HepG2 (cell line): Measurements from ENCODE around the gene TIA1. TPM values are rescaled to one million over a fixed set of nuclear protein-coding genes. Genes with fewer than 3 reads are reported as not detected.

ENCODE experiments used
- ATF3 ChIP-seq: sonication (generic); formaldehyde crosslinking; IDR thresholded peaks from 2 replicates; pipeline ENCODE4 v1.4.0; 2020; ENCODE audit warnings: missing genetic modification reagents
- ATM ChIP-seq: fragments of 450-650 bp; IDR thresholded peaks from 2 replicates; pipeline ENCODE4 v1.7.1; 2017; ENCODE audit warnings: mild to moderate bottlenecking, borderline replicate concordance
- FOXA1 ChIP-seq, 2 experiments: fragments of 450-650 bp in 1 of 2; sonication (generic) in 1 of 2; formaldehyde crosslinking in 1 of 2; IDR thresholded peaks; 2 replicates each; pipeline versions ENCODE4 v1.4.0 to v1.6.1; 2016 to 2020; ENCODE audit warnings: missing genetic modification reagents in 1 of 2
- FOXC1 ChIP-seq: sonication (generic); formaldehyde crosslinking; IDR thresholded peaks from 2 replicates; pipeline ENCODE4 v1.8.0; 2022; ENCODE audit warnings: mild to moderate bottlenecking, missing genetic modification reagents, borderline replicate concordance
- GATAD2A ChIP-seq: IDR thresholded peaks from 2 replicates; pipeline ENCODE4 v1.6.1; 2016
- GLMP ChIP-seq: sonication (generic); formaldehyde crosslinking; IDR thresholded peaks from 2 replicates; pipeline ENCODE4 v1.9.0; 2021; ENCODE audit warnings: missing genetic modification reagents, mild to moderate bottlenecking, borderline replicate concordance
- HNRNPK ChIP-seq: fragments of 200-400 bp; formaldehyde crosslinking; IDR thresholded peaks from 2 replicates; pipeline ENCODE4 v1.6.1; 2018; ENCODE audit warnings: low read length, low read depth, moderate library complexity, mild to moderate bottlenecking; ENCODE audit not compliant: poor library complexity, severe bottlenecking
- HOXA5 ChIP-seq: sonication (generic); formaldehyde crosslinking; IDR thresholded peaks from 2 replicates; pipeline ENCODE4 v1.4.0; 2020; ENCODE audit warnings: missing genetic modification reagents
- KLF16 ChIP-seq, 2 experiments: sonication (generic) in 1 of 2; formaldehyde crosslinking in 1 of 2; IDR thresholded peaks; 2 replicates each; pipeline versions ENCODE4 v1.6.1 to v1.8.0; 2016 to 2023; ENCODE audit warnings: missing genetic modification reagents in 2 of 2, missing compliant biosample characterization in 1 of 2
- MYC ChIP-seq: sonication (generic); formaldehyde crosslinking; IDR thresholded peaks from 2 replicates; pipeline ENCODE4 v1.9.0; 2021; ENCODE audit warnings: missing genetic modification reagents, borderline replicate concordance
- NCOA1 ChIP-seq: sonication (generic); formaldehyde crosslinking; IDR thresholded peaks from 2 replicates; pipeline ENCODE4 v1.9.0; 2021; ENCODE audit warnings: missing genetic modification reagents
- SOX13 ChIP-seq, 3 experiments: fragments of 450-650 bp in 1 of 3; sonication (generic) in 1 of 3; formaldehyde crosslinking in 1 of 3; IDR thresholded peaks in 2 of 3; conservative IDR thresholded peaks in 1 of 3; 2 replicates each; pipeline versions ENCODE4 v1.5.0 to v1.6.1; 2016 to 2020; ENCODE audit warnings: antibody characterized with exemption in 1 of 3, mild to moderate bottlenecking in 1 of 3, missing compliant biosample characterization in 1 of 3, missing genetic modification reagents in 1 of 3, moderate library complexity in 1 of 3
- SRF ChIP-seq: IDR thresholded peaks from 2 replicates; pipeline ENCODE4 v1.6.1; 2011; ENCODE audit warnings: mild to moderate bottlenecking, low read depth, low read length, moderate library complexity
- SUZ12 ChIP-seq: fragments of 150-350 bp; IDR thresholded peaks from 2 replicates; pipeline ENCODE4 v1.6.1; 2014; ENCODE audit warnings: low read depth, low read length
- TBX2 ChIP-seq: sonication (generic); formaldehyde crosslinking; IDR thresholded peaks from 2 replicates; pipeline ENCODE4 v1.5.0; 2020; ENCODE audit warnings: missing genetic modification reagents, mild to moderate bottlenecking, borderline replicate concordance
- ZNF30 ChIP-seq: sonication (generic); formaldehyde crosslinking; IDR thresholded peaks from 2 replicates; pipeline ENCODE4 v1.5.0; 2020; ENCODE audit warnings: mild to moderate bottlenecking, missing genetic modification reagents
- polyA plus RNA-seq, 8 experiments: library from polyadenylated mRNA; depleted of rRNA in 3 of 8; stranded (reverse) in 7 of 8; unstranded in 1 of 8; fragments of >200 nt; fragmentation: Illumina TruSeq in 4 of 8; extraction: Trizol in 4 of 8; gene quantifications; 2 replicates each; pipeline versions ENCODE4 v1.2.1 to v1.2.3, GENCODE V29; 2011 to 2016; ENCODE audit warnings: low read depth in 4 of 8, missing spikeins in 1 of 8, mixed read lengths in 1 of 8; ENCODE audit not compliant: insufficient read depth in 1 of 8
- total RNA-seq, 5 experiments: library from RNA; depleted of rRNA; stranded (reverse); fragments of >200 nt; fragmentation: Illumina TruSeq; extraction: Trizol; gene quantifications; 2 replicates each; pipeline ENCODE4 v1.2.3, GENCODE V29; 2016; ENCODE audit warnings: low read depth in 1 of 5
- TF ChIP-seq, protein P1 (sequence below): sonication (generic); formaldehyde crosslinking; IDR thresholded peaks from 2 replicates; pipeline ENCODE4 v1.5.0; 2020; ENCODE audit warnings: mild to moderate bottlenecking, missing genetic modification reagents
- TF ChIP-seq, protein P2 (sequence below): sonication (generic); formaldehyde crosslinking; IDR thresholded peaks from 2 replicates; pipeline ENCODE4 v1.4.0; 2020; ENCODE audit warnings: missing genetic modification reagents, borderline replicate concordance

Gene TIA1
- total and polyA plus RNA-seq, 2 of the 13 experiments (the other 11 are each of a cell fraction or from before 2014, with no cell fraction given) = 209 to 319 TPM

DNA sequence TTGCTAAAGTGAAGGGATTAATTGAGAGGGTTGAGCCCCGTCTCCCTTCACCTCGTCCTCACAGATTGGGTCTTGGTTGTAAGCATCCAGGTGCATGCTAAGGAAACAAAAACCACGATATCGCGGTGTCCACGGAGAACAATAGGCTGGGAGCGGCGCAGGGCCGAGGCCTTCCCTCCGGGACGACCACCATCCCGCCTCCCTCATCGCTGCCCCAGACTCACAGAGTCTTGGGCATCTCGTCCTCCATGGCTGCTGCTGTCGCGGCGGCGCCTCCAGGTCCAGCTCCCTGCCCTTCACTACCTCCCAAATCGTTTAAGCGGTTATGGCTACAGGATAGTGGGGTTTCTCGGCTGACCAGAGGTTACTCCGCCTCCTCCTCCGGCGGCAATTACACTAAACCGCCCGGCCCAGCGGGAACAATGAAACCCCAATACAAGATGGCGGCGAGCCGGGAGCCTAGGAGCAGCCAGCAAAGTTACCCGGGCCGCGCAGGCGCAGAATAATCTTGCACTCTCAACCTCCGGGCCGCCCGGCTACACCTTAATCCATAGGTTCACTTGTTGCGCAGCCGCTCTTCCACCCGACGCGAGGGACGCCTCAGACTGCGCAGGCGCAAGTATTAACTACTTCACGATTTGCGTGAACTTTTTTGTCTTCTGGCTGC, at the start of gene TIA1 (continued):
- peak; percentile 53; the same call in 1 of the 2 replicates for TF ChIP-seq SOX13 (IDR thresholded peaks at IDR 0.05)
- TF ChIP-seq SOX13 (CRISPR knock-in tag; conservative IDR thresholded peaks at IDR 0.05 in 1 of 2, IDR thresholded peaks at IDR 0.05 in 1 of 2) = peak in 1 of 2 experiments; percentile 74; a peak in 2 of 4 replicates
- TF ChIP-seq SRF = no peak
- TF ChIP-seq ZNF30 (CRISPR knock-in tag) = peak; percentile 81; the same call in 1 of the 2 replicates
- no peak; the same call in 1 of the 2 replicates for TF ChIP-seq NCOA1 (CRISPR knock-in tag)
- TF ChIP-seq FOXA1 (IDR thresholded peaks at IDR 0.05) = no peak
- no peak for TF ChIP-seq FOXA1 (CRISPR knock-in tag; IDR thresholded peaks at IDR 0.05)
- TF ChIP-seq, protein P1, sequence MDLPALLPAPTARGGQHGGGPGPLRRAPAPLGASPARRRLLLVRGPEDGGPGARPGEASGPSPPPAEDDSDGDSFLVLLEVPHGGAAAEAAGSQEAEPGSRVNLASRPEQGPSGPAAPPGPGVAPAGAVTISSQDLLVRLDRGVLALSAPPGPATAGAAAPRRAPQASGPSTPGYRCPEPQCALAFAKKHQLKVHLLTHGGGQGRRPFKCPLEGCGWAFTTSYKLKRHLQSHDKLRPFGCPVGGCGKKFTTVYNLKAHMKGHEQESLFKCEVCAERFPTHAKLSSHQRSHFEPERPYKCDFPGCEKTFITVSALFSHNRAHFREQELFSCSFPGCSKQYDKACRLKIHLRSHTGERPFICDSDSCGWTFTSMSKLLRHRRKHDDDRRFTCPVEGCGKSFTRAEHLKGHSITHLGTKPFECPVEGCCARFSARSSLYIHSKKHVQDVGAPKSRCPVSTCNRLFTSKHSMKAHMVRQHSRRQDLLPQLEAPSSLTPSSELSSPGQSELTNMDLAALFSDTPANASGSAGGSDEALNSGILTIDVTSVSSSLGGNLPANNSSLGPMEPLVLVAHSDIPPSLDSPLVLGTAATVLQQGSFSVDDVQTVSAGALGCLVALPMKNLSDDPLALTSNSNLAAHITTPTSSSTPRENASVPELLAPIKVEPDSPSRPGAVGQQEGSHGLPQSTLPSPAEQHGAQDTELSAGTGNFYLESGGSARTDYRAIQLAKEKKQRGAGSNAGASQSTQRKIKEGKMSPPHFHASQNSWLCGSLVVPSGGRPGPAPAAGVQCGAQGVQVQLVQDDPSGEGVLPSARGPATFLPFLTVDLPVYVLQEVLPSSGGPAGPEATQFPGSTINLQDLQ = peak; percentile 75; the same call in 1 of the 2 replicates
- TF ChIP-seq, protein P2, sequence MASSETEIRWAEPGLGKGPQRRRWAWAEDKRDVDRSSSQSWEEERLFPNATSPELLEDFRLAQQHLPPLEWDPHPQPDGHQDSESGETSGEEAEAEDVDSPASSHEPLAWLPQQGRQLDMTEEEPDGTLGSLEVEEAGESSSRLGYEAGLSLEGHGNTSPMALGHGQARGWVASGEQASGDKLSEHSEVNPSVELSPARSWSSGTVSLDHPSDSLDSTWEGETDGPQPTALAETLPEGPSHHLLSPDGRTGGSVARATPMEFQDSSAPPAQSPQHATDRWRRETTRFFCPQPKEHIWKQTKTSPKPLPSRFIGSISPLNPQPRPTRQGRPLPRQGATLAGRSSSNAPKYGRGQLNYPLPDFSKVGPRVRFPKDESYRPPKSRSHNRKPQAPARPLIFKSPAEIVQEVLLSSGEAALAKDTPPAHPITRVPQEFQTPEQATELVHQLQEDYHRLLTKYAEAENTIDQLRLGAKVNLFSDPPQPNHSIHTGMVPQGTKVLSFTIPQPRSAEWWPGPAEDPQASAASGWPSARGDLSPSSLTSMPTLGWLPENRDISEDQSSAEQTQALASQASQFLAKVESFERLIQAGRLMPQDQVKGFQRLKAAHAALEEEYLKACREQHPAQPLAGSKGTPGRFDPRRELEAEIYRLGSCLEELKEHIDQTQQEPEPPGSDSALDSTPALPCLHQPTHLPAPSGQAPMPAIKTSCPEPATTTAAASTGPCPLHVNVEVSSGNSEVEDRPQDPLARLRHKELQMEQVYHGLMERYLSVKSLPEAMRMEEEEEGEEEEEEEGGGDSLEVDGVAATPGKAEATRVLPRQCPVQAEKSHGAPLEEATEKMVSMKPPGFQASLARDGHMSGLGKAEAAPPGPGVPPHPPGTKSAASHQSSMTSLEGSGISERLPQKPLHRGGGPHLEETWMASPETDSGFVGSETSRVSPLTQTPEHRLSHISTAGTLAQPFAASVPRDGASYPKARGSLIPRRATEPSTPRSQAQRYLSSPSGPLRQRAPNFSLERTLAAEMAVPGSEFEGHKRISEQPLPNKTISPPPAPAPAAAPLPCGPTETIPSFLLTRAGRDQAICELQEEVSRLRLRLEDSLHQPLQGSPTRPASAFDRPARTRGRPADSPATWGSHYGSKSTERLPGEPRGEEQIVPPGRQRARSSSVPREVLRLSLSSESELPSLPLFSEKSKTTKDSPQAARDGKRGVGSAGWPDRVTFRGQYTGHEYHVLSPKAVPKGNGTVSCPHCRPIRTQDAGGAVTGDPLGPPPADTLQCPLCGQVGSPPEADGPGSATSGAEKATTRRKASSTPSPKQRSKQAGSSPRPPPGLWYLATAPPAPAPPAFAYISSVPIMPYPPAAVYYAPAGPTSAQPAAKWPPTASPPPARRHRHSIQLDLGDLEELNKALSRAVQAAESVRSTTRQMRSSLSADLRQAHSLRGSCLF (CRISPR knock-in tag) = peak; percentile 0; the same call in 1 of the 2 replicates
- peak in 1 of 2 experiments; percentile 93; a peak in 2 of 4 replicates for TF ChIP-seq KLF16 (CRISPR knock-in tag; IDR thresholded peaks at IDR 0.05)
- no peak for TF ChIP-seq HNRNPK
- no peak for TF ChIP-seq ATM
- TF ChIP-seq GLMP (CRISPR knock-in tag) = no peak
- TF ChIP-seq HOXA5 = peak; percentile 61; the same call in 1 of the 2 replicates
- TF ChIP-seq FOXC1 = peak; percentile 81; the same call in 1 of the 2 replicates
- TF ChIP-seq ATF3 (CRISPR knock-in tag) = peak; percentile 58; the same call in 1 of the 2 replicates
- TF ChIP-seq MYC (CRISPR knock-in tag) = peak; percentile 86
- TF ChIP-seq SUZ12 = no peak
- no peak for TF ChIP-seq GATAD2A
- TF ChIP-seq TBX2 = peak; percentile 73
